Measurements from ENCODE around the gene CALD1. TPM values are rescaled to one million over a fixed set of nuclear protein-coding genes. Genes with fewer than 3 reads are reported as not detected.
A peak's percentile ranks its signal among the peaks of the same experiment; 100 is the strongest.

CALD1 gene
- total RNA-seq, 6 experiments from 2014 or later, result 1,066 to 1,726 (median 1,102) TPM

DNA sequence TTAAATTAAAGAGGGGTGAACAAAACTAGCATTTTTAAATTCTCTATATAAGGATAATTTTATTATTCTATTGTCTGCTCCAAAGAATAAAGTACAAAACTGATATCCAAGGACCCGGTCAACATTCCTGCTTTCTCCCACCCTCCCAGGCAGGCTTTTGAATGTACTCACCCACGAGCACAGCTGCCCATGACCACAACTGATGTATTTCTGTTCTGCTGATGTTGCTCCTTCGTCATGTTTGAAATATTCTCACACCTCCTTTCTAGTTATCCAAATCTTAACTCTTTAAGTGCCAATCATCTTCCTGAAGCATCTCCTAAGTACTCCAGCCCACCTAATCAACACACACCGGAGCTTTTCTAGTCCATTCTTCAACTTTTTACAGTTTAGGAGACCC, 46.7 kb downstream of the CALD1 start:
- Mint-ChIP-seq H3K27me3 (ENCODE audit: insufficient read depth) (peaks cover 43% of the 10 kb centered on the region), H3K27ac (peak overlapping the region; percentile 85), H3K36me3 (ENCODE audit: low read depth) (peaks cover 69% of the 10 kb centered on the region), H3K4me3 (peak overlapping the region; percentile 61), H3K9me3 (peaks cover 16% of the 10 kb centered on the region; the same call in 1 of the 2 replicates), H3K4me1 (ENCODE audit: low read depth) (peaks cover 95% of the 10 kb centered on the region)
- TF ChIP-seq, protein P1, sequence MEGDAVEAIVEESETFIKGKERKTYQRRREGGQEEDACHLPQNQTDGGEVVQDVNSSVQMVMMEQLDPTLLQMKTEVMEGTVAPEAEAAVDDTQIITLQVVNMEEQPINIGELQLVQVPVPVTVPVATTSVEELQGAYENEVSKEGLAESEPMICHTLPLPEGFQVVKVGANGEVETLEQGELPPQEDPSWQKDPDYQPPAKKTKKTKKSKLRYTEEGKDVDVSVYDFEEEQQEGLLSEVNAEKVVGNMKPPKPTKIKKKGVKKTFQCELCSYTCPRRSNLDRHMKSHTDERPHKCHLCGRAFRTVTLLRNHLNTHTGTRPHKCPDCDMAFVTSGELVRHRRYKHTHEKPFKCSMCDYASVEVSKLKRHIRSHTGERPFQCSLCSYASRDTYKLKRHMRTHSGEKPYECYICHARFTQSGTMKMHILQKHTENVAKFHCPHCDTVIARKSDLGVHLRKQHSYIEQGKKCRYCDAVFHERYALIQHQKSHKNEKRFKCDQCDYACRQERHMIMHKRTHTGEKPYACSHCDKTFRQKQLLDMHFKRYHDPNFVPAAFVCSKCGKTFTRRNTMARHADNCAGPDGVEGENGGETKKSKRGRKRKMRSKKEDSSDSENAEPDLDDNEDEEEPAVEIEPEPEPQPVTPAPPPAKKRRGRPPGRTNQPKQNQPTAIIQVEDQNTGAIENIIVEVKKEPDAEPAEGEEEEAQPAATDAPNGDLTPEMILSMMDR (IDR thresholded peaks at IDR 0.05), result no peak
- no peak for DNase-seq

DNA sequence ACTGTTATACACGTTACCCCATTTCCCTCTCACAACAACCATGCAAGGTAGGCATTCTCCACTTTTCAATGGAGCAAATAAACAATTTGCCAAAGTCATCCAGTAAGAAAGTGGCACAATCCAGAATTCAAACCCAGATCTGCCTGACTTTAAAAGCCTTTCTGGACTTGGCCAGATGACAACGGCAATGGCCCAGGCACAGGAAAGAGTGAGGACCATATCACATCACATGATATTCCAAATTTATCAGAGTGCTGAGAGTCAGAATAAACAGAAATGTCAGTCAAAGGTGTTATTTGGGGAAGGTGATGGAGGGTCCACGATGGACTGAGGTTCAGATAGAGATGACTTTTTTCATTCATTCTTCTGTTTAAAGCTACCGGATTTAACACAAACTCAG, 48.0 kb downstream of the CALD1 start:
- H3K27ac Mint-ChIP-seq, result peak overlapping the region; percentile 85
- DNase-seq, result no peak
- H3K4me1 Mint-ChIP-seq (ENCODE audit: low read depth), result peaks cover 97% of the 10 kb centered on the region
- peak overlapping the region; percentile 61 for H3K4me3 Mint-ChIP-seq
- TF ChIP-seq, protein P1 (IDR thresholded peaks at IDR 0.05), result no peak
- peaks cover 11% of the 10 kb centered on the region; the same call in 1 of the 2 replicates for H3K9me3 Mint-ChIP-seq
- peaks cover 39% of the 10 kb centered on the region for H3K27me3 Mint-ChIP-seq (ENCODE audit: insufficient read depth)
- H3K36me3 Mint-ChIP-seq (ENCODE audit: low read depth), result peaks cover 69% of the 10 kb centered on the region

DNA sequence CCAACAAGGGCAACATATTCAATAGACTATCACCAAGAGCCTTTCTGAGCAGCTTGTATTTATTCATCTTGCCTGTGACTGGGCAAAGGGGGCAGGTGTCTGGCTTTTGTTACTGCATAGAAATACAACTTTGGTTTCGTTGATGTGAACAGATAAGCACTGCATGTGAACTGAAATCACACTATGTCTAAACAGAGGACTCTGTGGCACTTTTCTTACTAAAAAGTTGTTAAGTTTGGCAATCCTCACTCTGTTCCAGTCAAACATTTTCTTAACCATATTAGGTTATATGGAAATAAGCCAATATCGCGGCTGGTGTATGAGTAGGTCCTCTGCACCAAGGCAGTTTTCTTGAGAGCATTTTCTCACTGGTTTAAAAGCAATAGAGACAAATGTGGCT, 48.5 kb downstream of the CALD1 start:
- TF ChIP-seq, protein P1 (IDR thresholded peaks at IDR 0.05), result no peak
- DNase-seq, result no peak
- Mint-ChIP-seq H3K9me3 (peaks cover 10% of the 10 kb centered on the region; the same call in 1 of the 2 replicates), H3K27ac (peak overlapping the region; percentile 85), H3K4me3 (peak overlapping the region; percentile 61), H3K4me1 (ENCODE audit: low read depth) (peaks cover 96% of the 10 kb centered on the region), H3K27me3 (ENCODE audit: insufficient read depth) (peaks cover 37% of the 10 kb centered on the region), H3K36me3 (ENCODE audit: low read depth) (peaks cover 64% of the 10 kb centered on the region)

DNA sequence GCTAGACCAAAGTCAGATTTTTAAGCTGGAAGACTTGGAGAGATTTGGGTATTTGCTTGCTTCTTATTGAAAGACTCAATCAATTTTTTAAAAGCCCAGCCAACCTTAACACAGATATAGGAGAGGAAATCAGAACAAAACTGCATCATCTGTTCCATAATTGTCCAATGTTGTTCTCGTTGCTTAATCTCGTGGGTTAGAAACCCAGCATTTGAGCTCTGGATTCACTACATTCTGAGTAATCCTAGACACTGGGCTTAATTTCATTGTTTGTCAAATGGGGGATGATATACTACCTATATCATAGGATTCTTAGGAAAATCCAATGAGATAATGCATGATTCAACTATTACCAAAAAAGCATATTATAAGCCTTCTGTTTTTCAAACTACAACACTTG, 48.9 kb downstream of the CALD1 start:
- Mint-ChIP-seq H3K27me3 (ENCODE audit: insufficient read depth) (peaks cover 35% of the 10 kb centered on the region), H3K9me3 (peaks cover 6% of the 10 kb centered on the region; the same call in 1 of the 2 replicates), H3K36me3 (ENCODE audit: low read depth) (peaks cover 59% of the 10 kb centered on the region), H3K27ac (peak overlapping the region; percentile 85), H3K4me1 (ENCODE audit: low read depth) (peaks cover 94% of the 10 kb centered on the region), H3K4me3 (peak overlapping the region; percentile 61)
- no peak for DNase-seq
- TF ChIP-seq, protein P1 (IDR thresholded peaks at IDR 0.05), result no peak

DNA sequence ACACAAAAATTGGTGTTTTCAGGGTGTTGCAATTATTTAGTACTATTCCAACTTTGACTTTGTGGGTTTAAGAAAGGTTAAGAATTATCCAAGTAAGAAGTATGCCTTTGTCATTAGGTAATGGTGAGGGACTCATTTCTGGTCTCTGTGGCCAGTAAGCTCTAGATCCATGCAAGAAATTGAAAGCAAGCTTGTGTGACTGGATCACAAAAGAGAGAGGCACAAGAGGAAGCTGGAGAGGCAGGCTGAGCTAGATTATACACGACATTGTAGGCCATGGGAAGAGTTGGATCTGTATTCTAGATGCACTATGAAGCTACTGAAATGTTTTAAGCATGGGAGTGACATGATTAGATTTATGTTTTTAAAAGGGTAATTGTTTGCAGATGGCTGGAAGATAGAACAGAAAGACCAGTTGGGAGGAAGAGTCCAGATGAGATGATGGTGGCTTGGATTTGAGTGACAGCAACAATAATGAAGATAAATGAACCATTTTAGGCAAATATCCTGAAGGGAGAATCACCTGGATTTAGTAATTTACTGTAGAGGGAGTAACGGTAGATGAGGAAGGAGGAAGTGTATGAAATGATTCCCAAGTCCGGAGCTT, 50.0 kb downstream of the CALD1 start:
- Mint-ChIP-seq H3K4me3 (peak overlapping the region; percentile 20; the same call in 1 of the 2 replicates), H3K36me3 (ENCODE audit: low read depth) (peaks cover 53% of the 10 kb centered on the region), H3K27me3 (ENCODE audit: insufficient read depth) (peaks cover 30% of the 10 kb centered on the region), H3K4me1 (ENCODE audit: low read depth) (peaks cover 94% of the 10 kb centered on the region), H3K27ac (peak overlapping the region; percentile 71), H3K9me3 (no peaks in the 10 kb centered on the region; the same call in 1 of the 2 replicates)
- TF ChIP-seq, protein P1 (IDR thresholded peaks at IDR 0.05), result no peak
- DNase-seq, result no peak
